ENCODE data around the gene FGD6.

- TF ChIP-seq CTCF (IDR thresholded peaks at IDR 0.05) (no peak), POLR2A (IDR thresholded peaks at IDR 0.05) (no peak), EP300 (IDR thresholded peaks at IDR 0.05) (no peak)
Observed at GRCh38 chr12:95181103-95181502, 36.2 kb downstream of the FGD6 start.
